SK-N-MC (cell line): ENCODE data around the gene WDR20.

Source experiments
- DNase-seq: peaks from one replicate; pipeline ENCODE4 v3.0.0-alpha.2; 2011; ENCODE audit warnings: low read depth, low spot score
- H3K27ac ChIP-seq: fragments of 200-600 bp; sonication (generic); 2 replicates; pipeline ENCODE4 v1.5.1; 2016; ENCODE audit warnings: mixed run types
- H3K36me3 ChIP-seq: fragments of 200-600 bp; sonication (generic); 2 replicates; pipeline ENCODE4 v1.6.1; 2017; ENCODE audit warnings: antibody characterized with exemption, low read length, mixed read lengths; ENCODE audit not compliant: insufficient read depth
- H3K4me3 ChIP-seq: fragments of 200-600 bp; sonication (generic); 2 replicates; pipeline ENCODE4 v1.5.1; 2016
- H3K9ac ChIP-seq: fragments of 200-600 bp; sonication (generic); 2 replicates; pipeline ENCODE4 v1.8.0; 2017; ENCODE audit warnings: mixed run types, mixed read lengths; ENCODE audit not compliant: insufficient read length
- H3K9me3 ChIP-seq: fragments of 200-600 bp; sonication (generic); 2 replicates; pipeline ENCODE4 v1.6.1; 2017; ENCODE audit warnings: low read depth, mild to moderate bottlenecking, antibody characterized with exemption, low read length, moderate library complexity, mixed read lengths
- EZH2 ChIP-seq: fragments of 200-600 bp; sonication (generic); IDR thresholded peaks from one replicate; pipeline ENCODE4 v1.6.1; 2017; ENCODE audit warnings: antibody characterized with exemption
- FOXP2 ChIP-seq: optimal IDR thresholded peaks from 2 replicates; pipeline ENCODE3; 2011; ENCODE audit warnings: mild to moderate bottlenecking, moderate library complexity; ENCODE audit not compliant: insufficient read depth; ENCODE audit errors: extremely low read length, control extremely low read depth
- POLR2AphosphoS5 ChIP-seq: IDR thresholded peaks from 2 replicates; pipeline ENCODE4 v1.6.1; 2012; ENCODE audit warnings: mild to moderate bottlenecking, low read depth, low read length, borderline replicate concordance

The WDR20 gene

GRCh38 chr14:102203382-102203781 lies 63.7 kb downstream of the WDR20 start:
- no peak overlapping the region for H3K4me3 ChIP-seq
- no peak overlapping the region for H3K9ac ChIP-seq
- TF ChIP-seq POLR2AphosphoS5 (no peak), EZH2 (no peak), FOXP2 (no peak)
- no peak for DNase-seq
- no peaks in the 10 kb centered on the region for H3K9me3 ChIP-seq
- no peak overlapping the region for H3K27ac ChIP-seq
- H3K36me3 ChIP-seq = peaks cover 15% of the 10 kb centered on the region

- TF ChIP-seq EZH2 (no peak), FOXP2 (no peak), POLR2AphosphoS5 (no peak)
Observed at GRCh38 chr14:102205560-102205959, 65.9 kb downstream of the WDR20 start.

DNA sequence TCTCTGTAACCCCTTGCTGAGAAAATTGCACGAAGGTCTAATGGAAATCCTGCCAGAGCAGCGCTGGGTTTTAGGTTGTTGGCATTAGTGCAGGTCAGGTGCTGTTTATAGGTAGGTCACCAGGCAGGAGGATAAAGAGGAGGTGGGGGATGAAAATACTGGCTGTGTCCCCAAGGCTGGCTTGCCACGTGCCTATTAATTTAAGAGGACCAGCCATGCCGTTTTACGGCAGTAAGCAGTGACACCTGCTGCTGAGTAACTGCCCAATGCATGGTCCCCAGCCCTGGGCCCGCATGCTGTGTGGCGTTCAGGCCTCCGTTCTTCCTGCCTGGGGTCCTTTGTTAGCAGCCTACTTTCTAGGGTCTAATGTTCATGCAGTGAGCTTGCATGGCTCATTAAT lies 67.2 kb downstream of the WDR20 start:
- no peak for DNase-seq
- H3K9ac ChIP-seq = no peak overlapping the region
- H3K27ac ChIP-seq = no peak overlapping the region
- peaks cover 28% of the 10 kb centered on the region for H3K36me3 ChIP-seq
- H3K4me3 ChIP-seq = no peak overlapping the region
- H3K9me3 ChIP-seq = no peaks in the 10 kb centered on the region
- no peak for TF ChIP-seq EZH2

More at GRCh38 chr14:102205560-102205959, 65.9 kb downstream of the WDR20 start:
- Histone ChIP-seq H3K36me3 (peaks cover 28% of the 10 kb centered on the region), H3K9ac (no peak overlapping the region), H3K9me3 (no peaks in the 10 kb centered on the region), H3K4me3 (no peak overlapping the region), H3K27ac (no peak overlapping the region)
- DNase-seq = no peak

GRCh38 chr14:102207831-102208365 lies 68.2 kb downstream of the WDR20 start:
- no peak overlapping the region for H3K27ac ChIP-seq
- H3K9ac ChIP-seq = no peak overlapping the region
- no peaks in the 10 kb centered on the region for H3K9me3 ChIP-seq
- H3K4me3 ChIP-seq = no peak overlapping the region
- no peak for DNase-seq
- H3K36me3 ChIP-seq = peaks cover 28% of the 10 kb centered on the region
- TF ChIP-seq FOXP2 (no peak), POLR2AphosphoS5 (no peak), EZH2 (no peak)

DNA sequence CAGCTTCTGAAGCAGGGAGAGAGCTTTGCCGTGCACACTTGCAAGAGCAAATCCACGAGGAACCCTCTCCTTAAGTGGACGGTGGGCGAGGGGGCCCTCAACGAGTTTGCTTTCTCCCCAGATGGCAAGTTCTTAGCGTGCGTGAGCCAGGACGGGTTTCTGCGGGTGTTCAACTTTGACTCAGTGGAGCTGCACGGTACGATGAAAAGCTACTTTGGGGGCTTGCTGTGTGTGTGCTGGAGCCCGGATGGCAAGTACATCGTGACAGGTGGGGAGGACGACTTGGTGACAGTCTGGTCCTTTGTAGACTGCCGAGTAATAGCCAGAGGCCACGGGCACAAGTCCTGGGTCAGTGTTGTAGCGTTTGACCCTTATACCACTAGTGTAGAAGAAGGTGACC lies 69.0 kb downstream of the WDR20 start:
- Histone ChIP-seq H3K4me3 (no peak overlapping the region), H3K9me3 (no peaks in the 10 kb centered on the region), H3K27ac (no peak overlapping the region), H3K36me3 (peaks cover 28% of the 10 kb centered on the region), H3K9ac (no peak overlapping the region)
- DNase-seq = no peak
- TF ChIP-seq FOXP2 (no peak), EZH2 (no peak), POLR2AphosphoS5 (no peak)

- Histone ChIP-seq H3K9ac (no peak overlapping the region), H3K27ac (0 out of 2 replicates have a peak overlapping the region, but pooled peaks have one; percentile 42), H3K4me3 (no peak overlapping the region), H3K36me3 (peaks cover 26% of the 10 kb centered on the region), H3K9me3 (no peaks in the 10 kb centered on the region)
- TF ChIP-seq POLR2AphosphoS5 (no peak), FOXP2 (no peak), EZH2 (no peak)
- DNase-seq = no peak
Observed at GRCh38 chr14:102209224-102209966, 69.7 kb downstream of the WDR20 start.

DNA sequence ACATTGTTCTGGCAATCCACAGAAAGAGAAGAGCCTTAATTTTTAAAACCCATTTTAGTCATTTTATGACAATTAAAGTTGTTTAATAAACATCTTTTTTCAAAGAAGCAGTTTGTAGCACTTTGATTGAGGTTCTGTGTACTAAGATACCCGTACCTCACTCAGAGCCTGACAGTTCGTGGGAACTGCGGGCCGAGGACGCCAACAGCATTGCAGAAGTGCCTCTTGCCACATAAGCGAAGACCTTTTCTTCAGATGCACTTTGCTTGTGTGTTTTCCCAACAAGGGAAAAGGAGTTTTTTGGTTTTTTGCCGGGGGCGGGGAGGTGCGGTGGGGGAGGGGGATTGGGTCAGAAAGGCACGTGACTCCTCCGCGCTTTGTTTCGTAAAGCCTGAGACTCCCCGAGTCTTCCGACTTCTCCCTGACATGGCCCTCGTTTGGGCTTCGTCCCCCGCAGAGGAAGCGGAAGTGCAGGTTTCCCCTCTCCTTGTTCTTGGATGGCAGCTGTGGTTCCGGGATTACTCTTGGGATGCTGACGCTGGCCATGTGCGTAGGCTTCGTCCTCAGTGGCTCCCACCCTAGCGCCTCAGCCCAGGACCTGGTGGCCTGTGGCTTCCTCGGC lies 70.8 kb downstream of the WDR20 start:
- H3K27ac ChIP-seq = no peak overlapping the region
- TF ChIP-seq EZH2 (no peak), FOXP2 (no peak), POLR2AphosphoS5 (no peak)
- no peak overlapping the region for H3K9ac ChIP-seq
- no peak for DNase-seq
- no peak overlapping the region for H3K4me3 ChIP-seq
- H3K9me3 ChIP-seq = no peaks in the 10 kb centered on the region
- H3K36me3 ChIP-seq = peaks cover 14% of the 10 kb centered on the region

GRCh38 chr14:102211240-102211639 lies 71.5 kb downstream of the WDR20 start:
- no peaks in the 10 kb centered on the region for H3K9me3 ChIP-seq
- H3K4me3 ChIP-seq = no peak overlapping the region
- TF ChIP-seq POLR2AphosphoS5 = no peak
- TF ChIP-seq FOXP2 = no peak
- no peak for TF ChIP-seq EZH2
- DNase-seq = no peak
- H3K9ac ChIP-seq = no peak overlapping the region
- peaks cover 13% of the 10 kb centered on the region for H3K36me3 ChIP-seq
- no peak overlapping the region for H3K27ac ChIP-seq
